Measurements from ENCODE around the gene FAM76A. TPM values are rescaled to one million over a fixed set of nuclear protein-coding genes. Genes with fewer than 3 reads are reported as not detected.

The FAM76A gene
- total and polyA plus RNA-seq, 2 donors: 8.1 to 18.2 TPM

GRCh38 chr1:27811741-27812500 is 86.2 kb downstream of the FAM76A start:
- Histone ChIP-seq H3K36me3 (ENCODE audit: insufficient read depth) (no peaks in the 10 kb centered on the region), H3K4me1 (ENCODE audit: insufficient read depth) (no peaks in the 10 kb centered on the region), H3K4me3 (ENCODE audit: low read depth, low read length) (no peak overlapping the region), H3K27ac (ENCODE audit: low read depth) (no peak overlapping the region)
- WGBS: 94% methylated on average over 6 of the region's 6 CpGs
- no peak for DNase-seq (ENCODE audit: extremely low spot score)

Small RNA genes within 50 kb of the gene (small RNA-seq; reads per million reads assigned to genes)
- gene AL020997.2: not detected
- not detected for gene RNU6-424P

Other genes starting within 250 kb of the FAM76A start
- gene WASF2, start 235.8 kb upstream of the FAM76A start, total RNA-seq: 40.7 TPM
- gene WASF2, start 235.8 kb upstream of the FAM76A start, polyA plus RNA-seq: 83.6 TPM
- 19.0 TPM for gene AHDC1, start 121.8 kb upstream of the FAM76A start, total RNA-seq
- 44.8 TPM for gene AHDC1, start 121.8 kb upstream of the FAM76A start, polyA plus RNA-seq
- 3.4 TPM for gene FGR, start 90.8 kb upstream of the FAM76A start, total RNA-seq
- gene FGR, start 90.8 kb upstream of the FAM76A start, polyA plus RNA-seq: 15.8 TPM
- 40.2 TPM for gene IFI6, start 53.8 kb upstream of the FAM76A start, total RNA-seq
- gene IFI6, start 53.8 kb upstream of the FAM76A start, polyA plus RNA-seq: 217 TPM
- 81.6 TPM for gene STX12, start 47.3 kb downstream of the FAM76A start, total RNA-seq
- 38.4 TPM for gene STX12, start 47.3 kb downstream of the FAM76A start, polyA plus RNA-seq
- 36.0 TPM for gene PPP1R8, start 104.8 kb downstream of the FAM76A start, total RNA-seq
- gene PPP1R8, start 104.8 kb downstream of the FAM76A start, polyA plus RNA-seq: 46.3 TPM
- gene THEMIS2, start 146.6 kb downstream of the FAM76A start, total RNA-seq: 7.3 TPM
- 17.6 TPM for gene THEMIS2, start 146.6 kb downstream of the FAM76A start, polyA plus RNA-seq
- gene RPA2, start 188.6 kb downstream of the FAM76A start, total RNA-seq: 60.5 TPM
- 41.1 TPM for gene RPA2, start 188.6 kb downstream of the FAM76A start, polyA plus RNA-seq
- gene SMPDL3B, start 209.0 kb downstream of the FAM76A start, total RNA-seq: 0.42 TPM
- 0.49 TPM for gene SMPDL3B, start 209.0 kb downstream of the FAM76A start, polyA plus RNA-seq
- 3.2 TPM for gene XKR8, start 234.0 kb downstream of the FAM76A start, total RNA-seq
- gene XKR8, start 234.0 kb downstream of the FAM76A start, polyA plus RNA-seq: 9.0 TPM

Data from urinary bladder (tissue), 4 donors.